HCT116 (cell line): ENCODE data around the gene USF1. TPM values are rescaled to one million over a fixed set of nuclear protein-coding genes. Genes with fewer than 3 reads are reported as not detected.

Source experiments
- ATAC-seq: fragments of 200-7000 bp; cut with Tn5 transposase; 2 replicates; pipeline ENCODE4 v1.9.1; 2020; ENCODE audit warnings: mild to moderate bottlenecking, moderate library complexity
- BruUV-seq: library from RNA; stranded (reverse); fragments of 400-500 nt; replicated peaks from 2 replicates; lab custom pipeline; 2021; lab: Mats Ljungman, UMichigan
- CTCF ChIA-PET: fragments of 300-600 bp; sonication (Branson Sonifier 250); formaldehyde crosslinking; loops from one replicate; lab custom pipeline; 2021; ENCODE audit warnings: antibody characterized with exemption; lab: Charles Lee
- POLR2A ChIA-PET: fragments of 300-600, 350-600 bp; sonication (Branson Sonifier 250); formaldehyde crosslinking; loops from one replicate; lab custom pipeline; 2021; ENCODE audit warnings: antibody characterized with exemption; lab: Charles Lee
- RAD21 ChIA-PET, 2 experiments: fragments of 300-600 bp; sonication (Branson Sonifier 250); formaldehyde crosslinking; loops; one replicate each; lab custom pipeline; 2023; ENCODE audit warnings: low total read pairs in 2 of 2; ENCODE audit not compliant: uncharacterized antibody in 2 of 2, unreplicated experiment in 2 of 2, low non-redundant PET in 1 of 2; lab: Charles Lee
- DNase-seq: peaks from one replicate; pipeline ENCODE4 v3.0.0-alpha.2; 2010; ENCODE audit warnings: low read depth, low spot score
- H2AFZ ChIP-seq: fragments of 200-600 bp; shearing (Covaris generic), sonication (generic); 2 replicates; pipeline ENCODE4 v1.6.1; 2017; ENCODE audit warnings: low read depth, mixed run types, mixed read lengths, antibody characterized with exemption, low read length; ENCODE audit not compliant: poor library complexity, severe bottlenecking
- H3K27ac ChIP-seq: 2 replicates; pipeline ENCODE4 v1.5.1; 2012; ENCODE audit warnings: low read depth, low read length
- H3K27me3 ChIP-seq: fragments of 200-600 bp; sonication (generic); 2 replicates; pipeline ENCODE4 v1.6.1; 2016; ENCODE audit warnings: mixed run types, low read length, mixed read lengths; ENCODE audit not compliant: insufficient read depth
- H3K36me3 ChIP-seq, 2 experiments: fragments of 200-500 bp in 1 of 2; fragments of 200-600 bp in 1 of 2; sonication (Bioruptor generic) in 1 of 2; sonication (generic) in 1 of 2; 2 replicates each; pipeline versions ENCODE4 v1.5.1 to v1.6.1; 2014 to 2016; ENCODE audit warnings: low read length in 2 of 2, inconsistent platforms in 1 of 2, mixed read lengths in 1 of 2, mixed run types in 1 of 2; ENCODE audit not compliant: insufficient read depth in 2 of 2, control insufficient read depth in 1 of 2
- H3K4me1 ChIP-seq, 2 experiments: fragments of 200-600 bp in 1 of 2; sonication (generic) in 1 of 2; 2 replicates each; pipeline versions ENCODE4 v1.5.1 to v1.6.1; 2012 to 2017; ENCODE audit warnings: low read length in 2 of 2, inconsistent platforms in 1 of 2, mild to moderate bottlenecking in 1 of 2, mixed read lengths in 1 of 2, mixed run types in 1 of 2, moderate library complexity in 1 of 2; ENCODE audit not compliant: insufficient read depth in 2 of 2, control insufficient read depth in 1 of 2
- H3K4me2 ChIP-seq: fragments of 200-600 bp; sonication (generic); 2 replicates; pipeline ENCODE4 v1.6.1; 2017; ENCODE audit warnings: mixed run types, low read length, mixed read lengths
- H3K4me3 ChIP-seq, 2 experiments: fragments of 200-600 bp in 1 of 2; sonication (generic) in 1 of 2; replicated peaks in 1 of 2; 2 replicates each; pipeline ENCODE4 v1.5.1; 2011 to 2016; ENCODE audit warnings: low read length in 2 of 2, control low read depth in 1 of 2, low read depth in 1 of 2, mild to moderate bottlenecking in 1 of 2, mixed read lengths in 1 of 2, mixed run types in 1 of 2
- H3K79me2 ChIP-seq: fragments of 200-600 bp; sonication (generic); 2 replicates; pipeline ENCODE4 v1.6.1; 2017; ENCODE audit warnings: mild to moderate bottlenecking, mixed run types, low read length, moderate library complexity, mixed read lengths; ENCODE audit not compliant: insufficient read depth
- H3K9ac ChIP-seq: fragments of 200-600 bp; sonication (generic); 2 replicates; pipeline ENCODE4 v1.6.1; 2016; ENCODE audit warnings: low read length, mixed read lengths
- H3K9me2 ChIP-seq: fragments of 200-600 bp; sonication (generic), shearing (Covaris generic); 2 replicates; pipeline ENCODE4 v1.6.1; 2017; ENCODE audit warnings: mixed run types, mild to moderate bottlenecking, moderate library complexity; ENCODE audit not compliant: insufficient read depth
- H3K9me3 ChIP-seq, 2 experiments: fragments of 200-500 bp in 1 of 2; fragments of 200-600 bp in 1 of 2; sonication (Bioruptor generic) in 1 of 2; sonication (generic) in 1 of 2; 2 replicates each; pipeline ENCODE4 v1.6.1; 2014 to 2017; ENCODE audit warnings: low read length in 2 of 2, mixed read lengths in 2 of 2, inconsistent platforms in 1 of 2, low read depth in 1 of 2, mild to moderate bottlenecking in 1 of 2, mixed run types in 1 of 2, moderate library complexity in 1 of 2; ENCODE audit not compliant: control insufficient read depth in 1 of 2, insufficient read depth in 1 of 2
- H4K20me1 ChIP-seq: fragments of 200-600 bp; sonication (generic), shearing (Covaris generic); 2 replicates; pipeline ENCODE4 v1.6.1; 2017; ENCODE audit warnings: mixed run types, mild to moderate bottlenecking, moderate library complexity; ENCODE audit not compliant: insufficient read depth
- EGR1 ChIP-seq: IDR thresholded peaks from 2 replicates; pipeline ENCODE4 v1.6.1; 2012; ENCODE audit warnings: low read depth
- EZH2 ChIP-seq: fragments of 200-600 bp; sonication (generic); IDR thresholded peaks from 2 replicates; pipeline ENCODE4 v1.6.1; 2017; ENCODE audit warnings: antibody characterized with exemption, mixed run types
- EZH2phosphoT487 ChIP-seq: fragments of 200-600 bp; IDR thresholded peaks from 2 replicates; pipeline ENCODE4 v1.6.1; 2018; ENCODE audit warnings: antibody characterized with exemption, borderline replicate concordance
- FOSL1 ChIP-seq: IDR thresholded peaks from 2 replicates; pipeline ENCODE4 v1.6.1; 2012; ENCODE audit warnings: low read depth
- JUND ChIP-seq: IDR thresholded peaks from 2 replicates; pipeline ENCODE4 v1.6.1; 2012
- RAD21 ChIP-seq: IDR thresholded peaks from 2 replicates; pipeline ENCODE4 v1.6.1; 2012; ENCODE audit warnings: low read depth, mild to moderate bottlenecking
- SIN3A ChIP-seq: IDR thresholded peaks from 2 replicates; pipeline ENCODE4 v1.6.1; 2012; ENCODE audit warnings: low read depth
- SP1 ChIP-seq: IDR thresholded peaks from 2 replicates; pipeline ENCODE4 v1.6.1; 2012; ENCODE audit warnings: low read depth
- YY1 ChIP-seq: IDR thresholded peaks from 2 replicates; pipeline ENCODE4 v1.6.1; 2011; ENCODE audit warnings: low read length, low read depth, moderate library complexity, mild to moderate bottlenecking; ENCODE audit not compliant: insufficient replicate concordance; ENCODE audit errors: extremely low read depth
- ZFX ChIP-seq: fragments of 450-650 bp; IDR thresholded peaks from 2 replicates; pipeline ENCODE4 v1.6.1; 2017
- ZNF274 ChIP-seq: fragments of 200-500 bp; sonication (Bioruptor generic); IDR thresholded peaks from 2 replicates; pipeline ENCODE4 v1.6.1; 2014; ENCODE audit warnings: mild to moderate bottlenecking, low read depth, low read length, inconsistent platforms
- intact Hi-C: fragments of 100-400 bp; cut with micrococcal nuclease; formaldehyde crosslinking; loops from 2 replicates; pipeline ENCODE4 v1.10.0; 2022
- total RNA-seq: library from RNA; stranded (reverse); gene quantifications from one replicate; pipeline ENCODE4 v1.2.1, GENCODE V29; 2021; ENCODE audit not compliant: unreplicated experiment
- TF ChIP-seq, protein P1 (sequence below): IDR thresholded peaks from 2 replicates; pipeline ENCODE4 v1.6.1; 2012
- TF ChIP-seq, protein P2 (sequence below): IDR thresholded peaks from 2 replicates; pipeline ENCODE4 v1.6.1; 2012
- TF ChIP-seq, protein P3 (sequence below), 3 experiments: fragments of 200-600 bp in 1 of 3; sonication (generic) in 1 of 3; IDR thresholded peaks in 2 of 3; conservative IDR thresholded peaks in 1 of 3; 2 replicates each; pipeline ENCODE4 v1.5.1; 2012 to 2017; ENCODE audit warnings: low read depth in 2 of 3, low read length in 2 of 3, antibody characterized with exemption in 1 of 3, borderline replicate concordance in 1 of 3, control low read depth in 1 of 3, mild to moderate bottlenecking in 1 of 3, mixed read lengths in 1 of 3, mixed run types in 1 of 3, moderate library complexity in 1 of 3; ENCODE audit not compliant: insufficient read depth in 1 of 3
- TF ChIP-seq, protein P4 (sequence below): IDR thresholded peaks from 2 replicates; pipeline ENCODE4 v1.6.1; 2011; ENCODE audit warnings: mild to moderate bottlenecking, low read length, moderate library complexity; ENCODE audit not compliant: insufficient replicate concordance; ENCODE audit errors: extremely low read depth

Gene USF1
- total RNA-seq, 1 experiment from 2014 or later: 48.0 TPM

DNA sequence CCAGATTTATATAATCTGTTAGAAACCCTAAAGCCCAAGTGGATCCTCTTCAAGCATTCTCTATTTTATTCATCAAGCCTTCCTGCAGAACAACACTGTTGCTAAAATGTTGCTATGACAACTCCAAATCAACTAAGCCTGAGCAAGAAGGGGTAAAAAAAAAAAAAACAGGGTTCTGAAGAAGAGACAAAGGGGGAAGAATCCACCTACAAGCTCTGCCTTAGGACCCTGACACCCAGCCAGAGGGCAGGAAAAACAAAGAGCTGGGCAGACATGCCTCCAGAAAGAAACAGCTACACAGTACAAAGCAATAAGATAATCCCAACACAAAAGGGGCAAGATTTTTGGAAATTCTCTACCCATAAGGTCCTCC is 1.3 kb downstream of the USF1 start:
- peaks cover 16% of the 10 kb centered on the region; the same call in 1 of the 2 replicates for H3K79me2 ChIP-seq
- no peak for DNase-seq
- POLR2A ChIA-PET: interaction anchor here (0.6 to 3.3 kb wide), 6 partner anchors 17 to 72 kb away, joined by 3 to 18 read pairs (median 4); partner anchors contain the start of genes F11R, NIT1 and PFDN2
- H3K27ac ChIP-seq: peak overlapping the region; percentile 85; the same call in 1 of the 2 replicates
- intact Hi-C loops: loop anchor here (2.0 kb wide), 1 partner anchor 52 kb away; no protein-coding TSS in a partner anchor
- H3K4me3 ChIP-seq: peak overlapping the region; percentile 66 to 70
- no peak overlapping the region for H2AFZ ChIP-seq
- H4K20me1 ChIP-seq: no peaks in the 10 kb centered on the region
- CTCF ChIA-PET: interaction anchor here (1.8 kb wide), 1 partner anchor 27 kb away, joined by 11 read pairs; no protein-coding TSS in a partner anchor
- RAD21 ChIA-PET: no interaction called here
- TF ChIP-seq FOSL1: no peak
- H3K36me3 ChIP-seq: peaks cover 10 to 28% of the 10 kb centered on the region in 2 experiments; a peak in 3 of 4 replicates
- H3K9me2 ChIP-seq: no peaks in the 10 kb centered on the region
- H3K27me3 ChIP-seq: no peaks in the 10 kb centered on the region
- BruUV-seq: no TSS peak
- peaks cover 5 to 19% of the 10 kb centered on the region in 2 experiments; a peak in 2 of 4 replicates for H3K4me1 ChIP-seq
- peak overlapping the region; percentile 74 for H3K4me2 ChIP-seq
- H3K9me3 ChIP-seq: peaks cover 0 to 5% of the 10 kb centered on the region in 2 experiments; a peak in 1 of 4 replicates
- ATAC-seq: no peak
- peak overlapping the region; percentile 79 for H3K9ac ChIP-seq

DNA sequence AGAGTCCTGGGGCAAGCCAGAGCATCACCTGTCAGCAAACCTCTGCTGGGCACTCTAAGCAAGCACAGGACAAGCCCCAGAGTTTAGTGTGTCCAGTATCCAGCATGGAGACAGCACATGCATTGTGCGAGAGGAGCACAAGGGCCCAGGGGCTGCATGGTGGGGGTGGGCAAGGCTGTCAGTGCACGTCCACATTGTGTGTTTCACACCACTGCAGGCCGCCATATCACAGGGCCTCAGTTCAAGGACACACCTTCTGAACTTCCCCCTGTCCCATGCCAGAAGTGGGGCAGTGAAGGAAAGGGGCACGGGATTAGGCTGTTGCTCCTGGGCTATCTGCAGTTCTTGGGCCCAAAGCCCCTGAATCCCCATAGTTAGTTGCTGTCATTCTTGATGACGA is 6.2 kb downstream of the USF1 start:
- H3K79me2 ChIP-seq: peaks cover 36% of the 10 kb centered on the region
- no peak overlapping the region for H3K9ac ChIP-seq
- POLR2A ChIA-PET: interaction anchor here (1.0 to 2.3 kb wide), 4 partner anchors 18 to 127 kb away, joined by 4 to 24 read pairs (median 4); partner anchors contain the start of genes F11R and PPOX
- H3K9me3 ChIP-seq: no peaks in the 10 kb centered on the region
- ATAC-seq (no peak), DNase-seq (no peak)
- H3K4me1 ChIP-seq: peaks cover 12 to 28% of the 10 kb centered on the region in 2 experiments; a peak in 3 of 4 replicates
- peak overlapping the region in 1 of 2 experiments; percentile 76; a peak in 1 of 4 replicates for H3K4me3 ChIP-seq
- CTCF ChIA-PET: interaction anchor here (1.1 kb wide), 1 partner anchor 18 kb away, joined by 5 read pairs; the partner anchor contains the start of gene F11R
- no TSS peak for BruUV-seq
- no peaks in the 10 kb centered on the region for H3K27me3 ChIP-seq
- H3K4me2 ChIP-seq: peak overlapping the region; percentile 90
- H3K36me3 ChIP-seq: peaks cover 10 to 31% of the 10 kb centered on the region in 2 experiments; a peak in 3 of 4 replicates
- TF ChIP-seq RAD21 (no peak), EZH2phosphoT487 (no peak), YY1 (no peak), SP1 (no peak), JUND (no peak), EGR1 (no peak), SIN3A (no peak), FOSL1 (no peak), EZH2 (no peak), ZNF274 (no peak), ZFX (no peak)
- TF ChIP-seq, protein P1, sequence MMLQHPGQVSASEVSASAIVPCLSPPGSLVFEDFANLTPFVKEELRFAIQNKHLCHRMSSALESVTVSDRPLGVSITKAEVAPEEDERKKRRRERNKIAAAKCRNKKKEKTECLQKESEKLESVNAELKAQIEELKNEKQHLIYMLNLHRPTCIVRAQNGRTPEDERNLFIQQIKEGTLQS: no peak
- TF ChIP-seq, protein P2, sequence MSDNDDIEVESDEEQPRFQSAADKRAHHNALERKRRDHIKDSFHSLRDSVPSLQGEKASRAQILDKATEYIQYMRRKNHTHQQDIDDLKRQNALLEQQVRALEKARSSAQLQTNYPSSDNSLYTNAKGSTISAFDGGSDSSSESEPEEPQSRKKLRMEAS: no peak
- TF ChIP-seq, protein P3, sequence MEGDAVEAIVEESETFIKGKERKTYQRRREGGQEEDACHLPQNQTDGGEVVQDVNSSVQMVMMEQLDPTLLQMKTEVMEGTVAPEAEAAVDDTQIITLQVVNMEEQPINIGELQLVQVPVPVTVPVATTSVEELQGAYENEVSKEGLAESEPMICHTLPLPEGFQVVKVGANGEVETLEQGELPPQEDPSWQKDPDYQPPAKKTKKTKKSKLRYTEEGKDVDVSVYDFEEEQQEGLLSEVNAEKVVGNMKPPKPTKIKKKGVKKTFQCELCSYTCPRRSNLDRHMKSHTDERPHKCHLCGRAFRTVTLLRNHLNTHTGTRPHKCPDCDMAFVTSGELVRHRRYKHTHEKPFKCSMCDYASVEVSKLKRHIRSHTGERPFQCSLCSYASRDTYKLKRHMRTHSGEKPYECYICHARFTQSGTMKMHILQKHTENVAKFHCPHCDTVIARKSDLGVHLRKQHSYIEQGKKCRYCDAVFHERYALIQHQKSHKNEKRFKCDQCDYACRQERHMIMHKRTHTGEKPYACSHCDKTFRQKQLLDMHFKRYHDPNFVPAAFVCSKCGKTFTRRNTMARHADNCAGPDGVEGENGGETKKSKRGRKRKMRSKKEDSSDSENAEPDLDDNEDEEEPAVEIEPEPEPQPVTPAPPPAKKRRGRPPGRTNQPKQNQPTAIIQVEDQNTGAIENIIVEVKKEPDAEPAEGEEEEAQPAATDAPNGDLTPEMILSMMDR (IDR thresholded peaks at IDR 0.05 in 2 of 3, conservative IDR thresholded peaks at IDR 0.05 in 1 of 3; ENCODE audit: borderline replicate concordance in 1 of 3, insufficient read depth in 1 of 3, low read depth in 2 of 3, low read length in 2 of 3): no peak
- TF ChIP-seq, protein P4, sequence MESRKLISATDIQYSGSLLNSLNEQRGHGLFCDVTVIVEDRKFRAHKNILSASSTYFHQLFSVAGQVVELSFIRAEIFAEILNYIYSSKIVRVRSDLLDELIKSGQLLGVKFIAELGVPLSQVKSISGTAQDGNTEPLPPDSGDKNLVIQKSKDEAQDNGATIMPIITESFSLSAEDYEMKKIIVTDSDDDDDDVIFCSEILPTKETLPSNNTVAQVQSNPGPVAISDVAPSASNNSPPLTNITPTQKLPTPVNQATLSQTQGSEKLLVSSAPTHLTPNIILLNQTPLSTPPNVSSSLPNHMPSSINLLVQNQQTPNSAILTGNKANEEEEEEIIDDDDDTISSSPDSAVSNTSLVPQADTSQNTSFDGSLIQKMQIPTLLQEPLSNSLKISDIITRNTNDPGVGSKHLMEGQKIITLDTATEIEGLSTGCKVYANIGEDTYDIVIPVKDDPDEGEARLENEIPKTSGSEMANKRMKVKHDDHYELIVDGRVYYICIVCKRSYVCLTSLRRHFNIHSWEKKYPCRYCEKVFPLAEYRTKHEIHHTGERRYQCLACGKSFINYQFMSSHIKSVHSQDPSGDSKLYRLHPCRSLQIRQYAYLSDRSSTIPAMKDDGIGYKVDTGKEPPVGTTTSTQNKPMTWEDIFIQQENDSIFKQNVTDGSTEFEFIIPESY: no peak
- TF ChIP-seq, all 23 proteins: peak for 0
- Histone ChIP-seq H3K27ac (peak overlapping the region; percentile 88), H2AFZ (no peak overlapping the region), H3K9me2 (no peaks in the 10 kb centered on the region), H4K20me1 (no peaks in the 10 kb centered on the region)
- intact Hi-C loops: loop anchor here (2.0 kb wide), 1 partner anchor 43 kb away; no protein-coding TSS in a partner anchor
- RAD21 ChIA-PET: no interaction called here
